Measurements from ENCODE around the gene CS. TPM values are rescaled to one million over a fixed set of nuclear protein-coding genes. Genes with fewer than 3 reads are reported as not detected.
"Not testable (repeated sequence)": the region's sequence is repeated elsewhere in the genome, so short reads cannot be mapped to it uniquely, and the experiment has no call there.

The CS gene
- total RNA-seq (2014; rRNA removed; shearing (Covaris generic)): 65.7 and 109 TPM in 2 replicates

GRCh38 chr12:56299853-56300643 is at the start of gene CS:
Gene CS, minus strand, starts transcription at chr12:56300330. Its CDS starts 129 bp downstream, at chr12:56300201.
- no peaks in the 10 kb centered on the region for H3K9me3 ChIP-seq (replicated peaks)
- DNase-seq (ENCODE audit: low read depth in 1 of 2, low spot score in 2 of 2): peak; percentile 97 to 99
- peak within 1 kb of the TSS; percentile 71 for H3K4me3 ChIP-seq
- H3K36me3 ChIP-seq: peaks cover 45% of the 10 kb centered on the region
- H3K27me3 ChIP-seq (replicated peaks): no peaks in the 10 kb centered on the region
- H3K4me1 ChIP-seq (replicated peaks): peaks cover 10% of the 10 kb centered on the region
- H3K27ac ChIP-seq: peak within 1 kb of the TSS; percentile 75

GRCh38 chr12:56348776-56349175 is 48.6 kb upstream of the CS start:
- no peaks in the 10 kb centered on the region for H3K9me3 ChIP-seq (replicated peaks)
- no peak overlapping the region for H3K27ac ChIP-seq
- H3K4me3 ChIP-seq: no peak overlapping the region
- peaks cover 83% of the 10 kb centered on the region for H3K36me3 ChIP-seq
- H3K27me3 ChIP-seq (replicated peaks): no peaks in the 10 kb centered on the region
- no peaks in the 10 kb centered on the region for H3K4me1 ChIP-seq (replicated peaks)
- no peak for DNase-seq (ENCODE audit: low read depth in 1 of 2, low spot score in 2 of 2)

- peaks cover 84% of the 10 kb centered on the region for H3K36me3 ChIP-seq
- not testable (repeated sequence) for H3K27me3 ChIP-seq (replicated peaks); H3K9me3 ChIP-seq (replicated peaks); DNase-seq (ENCODE audit: low read depth in 1 of 2, low spot score in 2 of 2); H3K4me3 ChIP-seq; H3K27ac ChIP-seq; H3K4me1 ChIP-seq (replicated peaks)
Observed at GRCh38 chr12:56347255-56347654, 47.1 kb upstream of the CS start.

- H3K36me3 ChIP-seq: peaks cover 84% of the 10 kb centered on the region
- H3K4me1 ChIP-seq (replicated peaks): no peaks in the 10 kb centered on the region
- DNase-seq (ENCODE audit: low read depth in 1 of 2, low spot score in 2 of 2): no peak
- no peak overlapping the region for H3K27ac ChIP-seq
- no peaks in the 10 kb centered on the region for H3K9me3 ChIP-seq (replicated peaks)
- H3K27me3 ChIP-seq (replicated peaks): no peaks in the 10 kb centered on the region
- no peak overlapping the region for H3K4me3 ChIP-seq
Observed at GRCh38 chr12:56346675-56347074, 46.5 kb upstream of the CS start.

GRCh38 chr12:56342290-56342689 is 42.2 kb upstream of the CS start:
- H3K4me1 ChIP-seq (replicated peaks); H3K9me3 ChIP-seq (replicated peaks); DNase-seq (ENCODE audit: low read depth in 1 of 2, low spot score in 2 of 2); H3K4me3 ChIP-seq; H3K27me3 ChIP-seq (replicated peaks); H3K27ac ChIP-seq: not testable (repeated sequence)
- H3K36me3 ChIP-seq: peaks cover 44% of the 10 kb centered on the region

GRCh38 chr12:56341616-56342015 is 41.5 kb upstream of the CS start:
- Histone ChIP-seq H3K4me1 (replicated peaks) (no peaks in the 10 kb centered on the region), H3K36me3 (peaks cover 37% of the 10 kb centered on the region), H3K4me3 (no peak overlapping the region), H3K27me3 (replicated peaks) (no peaks in the 10 kb centered on the region), H3K9me3 (replicated peaks) (no peaks in the 10 kb centered on the region), H3K27ac (no peak overlapping the region)
- DNase-seq (ENCODE audit: low read depth in 1 of 2, low spot score in 2 of 2): no peak

GRCh38 chr12:56339158-56339422 is 39.0 kb upstream of the CS start:
- H3K9me3 ChIP-seq (replicated peaks): no peaks in the 10 kb centered on the region
- DNase-seq (ENCODE audit: low read depth in 1 of 2, low spot score in 2 of 2): no peak
- H3K36me3 ChIP-seq: peaks cover 24% of the 10 kb centered on the region
- no peak overlapping the region for H3K4me3 ChIP-seq
- H3K27ac ChIP-seq: no peak overlapping the region
- H3K27me3 ChIP-seq (replicated peaks): no peaks in the 10 kb centered on the region
- peaks cover 5% of the 10 kb centered on the region; the same call in 1 of the 2 replicates for H3K4me1 ChIP-seq (replicated peaks)

- Histone ChIP-seq H3K9me3 (replicated peaks) (no peaks in the 10 kb centered on the region), H3K27ac (no peak within 1 kb of the TSS), H3K36me3 (peaks cover 18% of the 10 kb centered on the region), H3K4me3 (no peak within 1 kb of the TSS), H3K4me1 (replicated peaks) (peaks cover 5% of the 10 kb centered on the region; the same call in 1 of the 2 replicates), H3K27me3 (replicated peaks) (no peaks in the 10 kb centered on the region)
- no peak for DNase-seq (ENCODE audit: low read depth in 1 of 2, low spot score in 2 of 2)
Observed at GRCh38 chr12:56338308-56339157, 38.4 kb upstream of the CS start, which contains the start of gene IL23A. Gene IL23A, plus strand, starts transcription at chr12:56338884. Its CDS starts 161 bp downstream, at chr12:56339045.

GRCh38 chr12:56337753-56338251 is 37.7 kb upstream of the CS start:
- no peaks in the 10 kb centered on the region for H3K9me3 ChIP-seq (replicated peaks)
- peaks cover 11% of the 10 kb centered on the region for H3K36me3 ChIP-seq
- peaks cover 12% of the 10 kb centered on the region for H3K4me1 ChIP-seq (replicated peaks)
- no peak for DNase-seq (ENCODE audit: low read depth in 1 of 2, low spot score in 2 of 2)
- no peak overlapping the region for H3K4me3 ChIP-seq
- no peaks in the 10 kb centered on the region for H3K27me3 ChIP-seq (replicated peaks)
- H3K27ac ChIP-seq: no peak overlapping the region

- Histone ChIP-seq H3K36me3 (peaks cover under 1% of the 10 kb centered on the region), H3K4me1 (replicated peaks) (peaks cover 14% of the 10 kb centered on the region), H3K27me3 (replicated peaks) (no peaks in the 10 kb centered on the region), H3K9me3 (replicated peaks) (no peaks in the 10 kb centered on the region), H3K4me3 (no peak overlapping the region), H3K27ac (no peak overlapping the region)
- no peak for DNase-seq (ENCODE audit: low read depth in 1 of 2, low spot score in 2 of 2)
Observed at GRCh38 chr12:56336361-56337167, 36.4 kb upstream of the CS start.

- peaks cover 14% of the 10 kb centered on the region for H3K4me1 ChIP-seq (replicated peaks)
- not testable (repeated sequence) for H3K9me3 ChIP-seq (replicated peaks); H3K27ac ChIP-seq; H3K4me3 ChIP-seq; DNase-seq (ENCODE audit: low read depth in 1 of 2, low spot score in 2 of 2); H3K27me3 ChIP-seq (replicated peaks); H3K36me3 ChIP-seq
Observed at GRCh38 chr12:56335527-56335926, 35.4 kb upstream of the CS start.

GRCh38 chr12:56334490-56334793 is 34.3 kb upstream of the CS start:
- H3K27ac ChIP-seq: peak overlapping the region; percentile 97
- peaks cover 14% of the 10 kb centered on the region for H3K4me1 ChIP-seq (replicated peaks)
- peak overlapping the region; percentile 47 for H3K4me3 ChIP-seq
- H3K9me3 ChIP-seq (replicated peaks): no peaks in the 10 kb centered on the region
- DNase-seq (ENCODE audit: low read depth in 1 of 2, low spot score in 2 of 2): no peak
- no peaks in the 10 kb centered on the region for H3K36me3 ChIP-seq
- H3K27me3 ChIP-seq (replicated peaks): no peaks in the 10 kb centered on the region

GRCh38 chr12:56333679-56334489 is 33.8 kb upstream of the CS start, which contains the start of gene PAN2:
Gene PAN2, minus strand, starts transcription at chr12:56334000. Its CDS starts 906 bp downstream, at chr12:56333094.
- Histone ChIP-seq H3K4me1 (replicated peaks) (peaks cover 14% of the 10 kb centered on the region), H3K4me3 (peak within 1 kb of the TSS; percentile 47), H3K27me3 (replicated peaks) (no peaks in the 10 kb centered on the region), H3K9me3 (replicated peaks) (no peaks in the 10 kb centered on the region), H3K27ac (peak within 1 kb of the TSS; percentile 97), H3K36me3 (no peaks in the 10 kb centered on the region)
- DNase-seq (ENCODE audit: low read depth in 1 of 2, low spot score in 2 of 2): peak; percentile 96
